Occipital lobe (tissue), 2 donors: ENCODE results near the gene AP2A1. TPM values are rescaled to one million over a fixed set of nuclear protein-coding genes. Genes with fewer than 3 reads are reported as not detected.

Experiments used
- DNase-seq: peaks from one replicate; lab custom pipeline; 2025; lab: John Stamatoyannopoulos, UW
- total RNA-seq: library from RNA; depleted of rRNA; stranded (reverse); fragments of >200 nt; gene quantifications from one replicate; pipeline ENCODE4 v1.2.3, GENCODE V29; 2014

AP2A1 gene
- total RNA-seq, 1 donor from 2014 or later: 49.0 TPM

- DNase-seq: peak; percentile 100
Measured at GRCh38 chr19:49766007-49766929, 533 bp upstream of the AP2A1 start.

DNA sequence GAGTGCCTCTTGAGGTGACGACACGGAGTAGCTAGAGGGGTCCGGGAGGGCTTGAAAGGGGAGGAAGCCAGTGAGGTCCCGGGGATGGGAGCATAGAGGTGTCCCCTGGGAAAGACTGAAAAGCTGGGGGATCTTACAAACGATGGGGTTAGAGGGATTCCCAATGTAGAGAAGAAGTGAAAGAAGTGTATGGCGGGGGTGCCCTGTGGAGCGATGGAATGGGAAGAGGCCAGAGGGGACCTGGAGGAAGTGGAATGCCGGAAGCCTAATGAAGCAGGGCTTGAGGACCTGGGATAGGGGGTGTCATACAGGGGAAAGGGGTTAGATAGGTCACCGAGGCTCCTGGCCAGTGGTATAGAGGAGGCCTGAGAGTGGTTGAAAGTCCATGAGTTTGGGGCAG, 580 bp downstream of the AP2A1 start:
- no peak for DNase-seq

- no peak for DNase-seq
Measured at GRCh38 chr19:49767967-49768581, 1.3 kb downstream of the AP2A1 start.

GRCh38 chr19:49770529-49770928, 3.7 kb downstream of the AP2A1 start:
- DNase-seq: no peak

DNA sequence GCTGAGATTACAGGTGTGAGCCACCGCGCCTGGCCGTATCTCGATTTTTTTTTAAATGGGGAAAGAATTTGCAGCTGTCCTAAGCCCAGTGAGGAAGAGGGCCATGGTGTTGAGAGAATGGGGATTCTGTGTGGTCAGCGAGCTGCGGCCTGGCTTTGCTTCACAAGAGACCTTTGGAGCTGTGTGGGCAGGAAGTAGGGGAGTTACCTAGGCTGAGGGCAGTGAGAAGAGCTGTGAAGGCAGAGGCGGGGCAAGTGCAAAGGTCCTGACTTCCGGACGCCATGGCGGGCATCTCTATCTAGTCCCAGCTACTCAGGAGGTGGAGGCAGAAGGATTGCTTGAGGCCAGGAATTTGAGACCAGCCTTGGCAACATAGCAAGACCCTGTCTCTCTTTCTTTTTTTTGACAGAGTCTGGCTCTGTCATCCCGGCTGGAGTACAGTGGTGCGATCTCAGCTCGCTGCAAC, 4.9 kb downstream of the AP2A1 start:
- no peak for DNase-seq

- DNase-seq: no peak
Measured at GRCh38 chr19:49772850-49773432, 6.1 kb downstream of the AP2A1 start.

- DNase-seq: no peak
Measured at GRCh38 chr19:49773663-49774350, 7.0 kb downstream of the AP2A1 start.

DNA sequence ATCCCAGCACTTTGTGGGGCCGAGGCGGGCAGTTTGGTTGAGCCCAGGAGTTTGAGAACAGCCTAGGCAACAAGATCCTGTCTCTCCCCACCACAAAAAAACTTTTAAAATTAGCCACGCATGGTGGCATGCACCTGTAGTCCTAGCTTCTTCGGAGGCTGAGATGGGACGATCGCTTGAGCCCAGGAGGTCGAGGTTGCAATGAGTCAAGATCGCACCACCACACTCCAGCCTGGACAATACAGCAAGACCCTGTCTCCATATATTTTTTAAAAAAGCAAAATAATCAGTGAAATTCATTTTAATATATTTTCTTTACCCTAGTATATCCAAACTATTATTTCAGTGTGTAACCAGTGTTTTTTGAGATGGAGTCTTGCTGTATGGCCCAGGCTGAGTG, 8.2 kb downstream of the AP2A1 start:
- DNase-seq: no peak

GRCh38 chr19:49775742-49776370, 9.1 kb downstream of the AP2A1 start:
- peak; percentile 14 for DNase-seq

- DNase-seq: no peak
Measured at GRCh38 chr19:49776371-49776764, 9.6 kb downstream of the AP2A1 start.

- no peak for DNase-seq
Measured at GRCh38 chr19:49779731-49780555, 13.1 kb downstream of the AP2A1 start.

GRCh38 chr19:49780861-49781260, 14.1 kb downstream of the AP2A1 start:
- DNase-seq: no peak

GRCh38 chr19:49781394-49781793, 14.6 kb downstream of the AP2A1 start:
- no peak for DNase-seq

DNA sequence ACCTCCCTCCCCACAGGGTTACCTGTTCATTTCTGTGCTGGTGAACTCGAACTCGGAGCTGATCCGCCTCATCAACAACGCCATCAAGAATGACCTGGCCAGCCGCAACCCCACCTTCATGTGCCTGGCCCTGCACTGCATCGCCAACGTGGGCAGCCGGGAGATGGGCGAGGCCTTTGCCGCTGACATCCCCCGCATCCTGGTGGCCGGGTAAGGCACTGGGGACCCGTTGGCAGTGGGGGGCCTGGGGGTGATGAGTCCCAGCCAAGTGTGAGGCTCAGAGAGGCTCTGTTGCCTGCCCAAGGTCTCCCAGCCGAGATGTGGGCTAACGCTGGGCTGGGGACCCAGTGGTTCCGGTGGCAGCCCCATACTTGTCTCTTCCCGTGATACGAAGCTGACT, 15.7 kb downstream of the AP2A1 start:
- no peak for DNase-seq

DNA sequence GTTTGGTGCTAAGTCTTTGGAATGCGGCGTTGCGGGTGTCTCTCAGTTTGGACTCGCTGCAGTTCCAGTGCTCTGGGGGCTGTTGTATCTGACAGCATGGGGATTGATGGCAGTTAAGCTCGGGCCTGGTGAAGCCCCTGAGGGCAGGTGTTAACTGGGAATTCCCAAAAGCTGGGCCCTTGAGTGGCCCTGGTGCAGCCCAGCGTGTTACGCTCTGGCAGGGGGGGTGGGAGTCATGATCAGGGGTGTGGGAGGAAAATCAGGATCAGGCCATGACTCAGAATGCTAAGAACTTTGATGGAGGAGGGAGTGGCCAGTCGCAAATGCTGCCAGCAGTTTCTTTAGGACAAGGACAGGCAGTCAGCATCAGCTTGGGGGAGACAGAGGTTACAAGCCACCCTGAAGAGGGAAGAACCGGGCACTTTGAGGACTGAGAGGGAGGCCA, 19.6 kb downstream of the AP2A1 start:
- no peak for DNase-seq

DNA sequence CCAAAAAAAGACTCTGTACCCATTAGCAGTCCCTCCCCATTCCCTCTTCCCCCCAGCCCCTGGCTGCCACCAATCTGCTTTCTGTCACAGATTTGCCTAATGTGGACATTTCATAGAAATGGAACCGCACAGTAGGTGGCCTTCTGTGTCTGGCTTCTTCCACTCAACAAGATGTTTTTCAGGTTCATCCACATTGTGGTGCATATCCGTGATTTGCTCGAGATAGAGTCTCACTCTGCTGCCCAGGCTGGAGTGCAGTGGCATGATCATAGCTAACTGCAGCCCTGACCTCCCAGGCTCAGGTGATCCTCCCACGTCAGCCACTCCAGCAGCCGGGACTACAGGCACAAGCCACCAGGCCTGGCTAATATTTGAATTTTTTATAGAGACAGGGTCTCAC, 20.9 kb downstream of the AP2A1 start:
- no peak for DNase-seq

DNA sequence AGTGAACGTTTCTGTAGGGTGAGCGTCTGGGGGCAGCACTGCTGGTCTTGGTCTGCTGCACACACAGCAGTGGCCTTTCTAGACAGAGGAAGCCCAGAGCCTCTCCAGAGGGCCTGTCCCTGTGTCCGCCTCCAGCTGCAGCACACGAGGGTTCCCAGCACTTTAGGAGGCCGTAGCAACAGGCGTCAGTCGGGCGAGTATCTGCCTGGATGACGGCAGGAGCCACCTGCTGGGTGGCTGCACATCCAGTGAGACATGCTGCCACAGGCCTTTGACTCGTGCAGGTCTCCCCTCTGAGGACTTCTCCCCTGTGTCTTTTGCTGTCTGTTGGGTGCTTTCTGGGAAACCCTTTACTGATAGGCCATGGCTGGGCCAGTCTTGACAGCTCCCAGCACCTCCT, 22.1 kb downstream of the AP2A1 start:
- no peak for DNase-seq

GRCh38 chr19:49790866-49791265, 24.1 kb downstream of the AP2A1 start:
- peak; percentile 21 for DNase-seq

GRCh38 chr19:49791776-49792445, 25.1 kb downstream of the AP2A1 start:
- no peak for DNase-seq
